Ascending aorta (tissue), 2 donors: ENCODE measurements around the gene TMEM190. TPM values are rescaled to one million over a fixed set of nuclear protein-coding genes. Genes with fewer than 3 reads are reported as not detected.
"Not testable (repeated sequence)": the region's sequence is repeated elsewhere in the genome, so short reads cannot be mapped to it uniquely, and the experiment has no call there.

ENCODE experiments used
- DNase-seq, 2 donors: peaks; one replicate each; pipeline ENCODE4 v3.0.0-alpha.2; 2019; ENCODE audit warnings: low spot score in 2 of 2
- H3K27ac ChIP-seq, 2 donors: fragments of 200-600 bp; sonication (generic); one replicate each; pipeline ENCODE4 v1.5.1; 2016 to 2017; ENCODE audit warnings: mild to moderate bottlenecking in 1 of 2
- H3K27me3 ChIP-seq: fragments of 200-600 bp; sonication (generic); one replicate; pipeline ENCODE4 v1.5.1; 2017
- H3K36me3 ChIP-seq, 2 donors: fragments of 200-600 bp; sonication (generic); one replicate each; pipeline ENCODE4 v1.5.1; 2016
- H3K4me1 ChIP-seq, 2 donors: fragments of 200-600 bp; sonication (generic); one replicate each; pipeline ENCODE4 v1.5.1; 2016 to 2017; ENCODE audit warnings: mild to moderate bottlenecking in 1 of 2
- H3K4me3 ChIP-seq, 2 donors: fragments of 200-600 bp; sonication (generic); one replicate each; pipeline ENCODE4 v1.5.1; 2016 to 2017; ENCODE audit warnings: mild to moderate bottlenecking in 1 of 2
- H3K9me3 ChIP-seq, 2 donors: fragments of 200-600 bp; sonication (generic); one replicate each; pipeline ENCODE4 v1.5.1; 2016
- intact Hi-C: fragments of 100-400 bp; cut with DNase I; formaldehyde crosslinking; loops from one replicate; pipeline ENCODE4 v1.15.1; 2023
- total RNA-seq: library from RNA; depleted of rRNA; stranded (reverse); fragments of >200 nt; gene quantifications from one replicate; pipeline ENCODE4 v1.1.0, GENCODE V29; 2016
- TF ChIP-seq, protein P1 (sequence below), 3 experiments: fragments of 200-600 bp in 2 of 3; fragments of 450-650 bp in 1 of 3; sonication (generic) in 2 of 3; IDR thresholded peaks; one replicate each; pipeline ENCODE4 v1.5.1; 2016 to 2019; ENCODE audit warnings: antibody characterized with exemption in 3 of 3, mild to moderate bottlenecking in 1 of 3, moderate library complexity in 1 of 3

TMEM190 gene
- not detected for total RNA-seq

DNA sequence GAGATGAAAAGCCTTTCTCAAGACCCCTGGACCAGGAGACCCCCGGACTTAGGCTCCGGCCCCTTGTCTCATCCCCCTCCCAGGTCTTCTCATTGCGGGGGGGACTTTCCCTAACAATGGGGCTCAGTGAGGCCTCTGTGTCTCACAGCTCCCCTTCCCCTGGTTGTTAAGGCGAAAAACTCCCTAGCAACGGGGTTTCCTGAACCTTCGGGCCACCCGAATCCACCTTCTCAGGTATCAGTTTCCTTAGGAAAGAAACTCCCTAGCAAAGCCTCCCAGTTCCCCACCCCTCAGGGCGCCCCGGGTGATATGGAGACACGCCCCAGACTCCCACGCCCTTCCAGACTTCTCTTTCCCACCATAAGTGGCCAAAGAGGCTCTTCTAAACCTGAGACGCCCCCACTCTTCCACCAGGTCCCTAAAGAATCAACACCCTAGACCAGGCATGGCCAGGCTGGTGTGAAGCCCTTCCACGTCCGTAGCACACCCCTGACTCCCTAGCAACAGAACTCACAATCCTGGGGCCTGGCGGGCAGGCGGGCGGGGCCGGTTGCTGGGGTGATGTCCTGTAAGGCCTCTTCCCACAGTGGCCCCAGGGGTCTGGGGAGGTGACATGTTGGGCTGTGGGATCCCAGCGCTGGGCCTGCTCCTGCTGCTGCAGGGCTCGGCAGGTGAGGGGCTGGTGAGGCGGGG is at the start of gene TMEM190:
Gene TMEM190 (plus strand): TSS at position 586 of the 693 bp plus-strand sequence. CDS start 28 bp downstream, at position 614.
- H3K9me3 ChIP-seq, result no peaks in the 10 kb centered on the region
- no peak for DNase-seq
- intact Hi-C loops, result no loop called here
- no peak within 1 kb of the TSS for H3K27ac ChIP-seq
- H3K36me3 ChIP-seq, result no peaks in the 10 kb centered on the region
- no peak within 1 kb of the TSS for H3K4me3 ChIP-seq
- no peaks in the 10 kb centered on the region for H3K4me1 ChIP-seq
- TF ChIP-seq, protein P1, sequence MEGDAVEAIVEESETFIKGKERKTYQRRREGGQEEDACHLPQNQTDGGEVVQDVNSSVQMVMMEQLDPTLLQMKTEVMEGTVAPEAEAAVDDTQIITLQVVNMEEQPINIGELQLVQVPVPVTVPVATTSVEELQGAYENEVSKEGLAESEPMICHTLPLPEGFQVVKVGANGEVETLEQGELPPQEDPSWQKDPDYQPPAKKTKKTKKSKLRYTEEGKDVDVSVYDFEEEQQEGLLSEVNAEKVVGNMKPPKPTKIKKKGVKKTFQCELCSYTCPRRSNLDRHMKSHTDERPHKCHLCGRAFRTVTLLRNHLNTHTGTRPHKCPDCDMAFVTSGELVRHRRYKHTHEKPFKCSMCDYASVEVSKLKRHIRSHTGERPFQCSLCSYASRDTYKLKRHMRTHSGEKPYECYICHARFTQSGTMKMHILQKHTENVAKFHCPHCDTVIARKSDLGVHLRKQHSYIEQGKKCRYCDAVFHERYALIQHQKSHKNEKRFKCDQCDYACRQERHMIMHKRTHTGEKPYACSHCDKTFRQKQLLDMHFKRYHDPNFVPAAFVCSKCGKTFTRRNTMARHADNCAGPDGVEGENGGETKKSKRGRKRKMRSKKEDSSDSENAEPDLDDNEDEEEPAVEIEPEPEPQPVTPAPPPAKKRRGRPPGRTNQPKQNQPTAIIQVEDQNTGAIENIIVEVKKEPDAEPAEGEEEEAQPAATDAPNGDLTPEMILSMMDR (IDR thresholded peaks at IDR 0.05), result no peak
- H3K27me3 ChIP-seq, result peaks cover 10% of the 10 kb centered on the region

DNA sequence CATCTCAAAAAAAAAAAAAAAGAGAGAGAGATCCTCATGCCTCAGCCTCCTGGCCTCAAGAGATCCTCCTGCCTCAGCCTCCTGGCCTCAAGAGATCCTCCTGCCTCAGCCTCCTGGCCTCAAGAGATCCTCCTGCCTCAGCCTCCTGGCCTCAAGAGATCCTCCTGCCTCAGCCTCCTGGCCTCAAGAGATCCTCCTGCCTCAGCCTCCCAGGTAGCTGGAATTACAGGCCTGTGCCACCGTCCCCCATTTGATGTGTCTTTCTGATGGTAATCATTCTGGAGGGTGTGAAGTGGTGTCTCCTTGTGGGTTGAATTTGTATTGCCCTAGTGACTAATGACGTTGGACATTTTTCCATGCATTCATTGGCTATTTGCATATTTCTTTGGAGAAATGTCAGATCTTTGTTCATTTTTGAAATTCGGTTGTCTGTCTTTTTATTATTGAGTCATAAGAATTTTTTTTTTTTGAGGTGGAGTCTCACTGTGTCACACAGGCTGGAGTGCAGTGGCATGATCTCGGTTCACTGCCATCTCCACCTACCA is 47.8 kb upstream of the TMEM190 start:
- H3K36me3 ChIP-seq, H3K9me3 ChIP-seq, H3K27me3 ChIP-seq, H3K27ac ChIP-seq, intact Hi-C loops, DNase-seq, H3K4me3 ChIP-seq, H3K4me1 ChIP-seq: not testable (repeated sequence)

DNA sequence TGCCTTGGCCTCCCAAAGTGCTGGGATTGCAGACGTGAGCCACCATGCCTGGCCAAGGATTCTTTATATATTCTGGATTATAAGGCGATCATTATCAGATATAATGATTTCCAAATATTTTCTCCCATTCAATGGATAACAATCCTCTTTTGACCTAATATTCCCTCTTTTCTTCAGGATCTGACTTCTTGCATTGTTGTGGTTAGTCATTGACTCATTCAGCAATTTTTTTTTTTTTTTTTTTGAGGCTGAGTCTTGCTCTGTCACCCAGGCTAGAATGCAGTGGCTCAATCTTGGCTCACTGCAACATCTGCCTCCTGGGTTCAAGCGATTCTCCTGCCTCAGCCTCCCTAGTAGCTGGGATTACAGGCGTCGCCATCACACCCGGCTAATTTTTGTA is 46.8 kb upstream of the TMEM190 start:
- H3K36me3 ChIP-seq, H3K27me3 ChIP-seq, H3K9me3 ChIP-seq, DNase-seq, H3K4me1 ChIP-seq, intact Hi-C loops, H3K4me3 ChIP-seq, H3K27ac ChIP-seq: not testable (repeated sequence)

DNA sequence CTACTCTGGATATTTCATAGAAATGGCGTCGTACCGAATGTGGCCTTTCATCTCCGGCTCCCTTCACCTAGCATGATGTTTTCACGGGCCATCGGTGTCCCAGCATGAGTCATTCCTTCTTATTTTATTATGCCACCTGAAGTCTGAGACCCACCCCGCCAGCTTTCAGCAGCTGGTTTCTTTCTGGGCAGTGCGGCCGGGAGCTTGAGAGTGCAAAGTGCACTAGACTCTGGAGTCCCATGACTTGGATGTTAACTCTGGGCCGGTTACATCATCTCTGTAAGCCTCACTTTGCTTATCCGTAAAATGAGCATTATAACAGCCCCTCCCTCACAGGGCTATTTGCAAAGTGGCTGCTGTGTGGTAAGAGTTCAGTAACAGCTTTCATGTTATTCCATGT is 42.8 kb upstream of the TMEM190 start:
- Histone ChIP-seq H3K27ac (no peak overlapping the region), H3K4me3 (no peak overlapping the region), H3K9me3 (no peaks in the 10 kb centered on the region), H3K27me3 (no peaks in the 10 kb centered on the region), H3K4me1 (no peaks in the 10 kb centered on the region), H3K36me3 (no peaks in the 10 kb centered on the region)
- TF ChIP-seq, protein P1 (IDR thresholded peaks at IDR 0.05), result no peak
- no peak for DNase-seq
- intact Hi-C loops, result no loop called here

DNA sequence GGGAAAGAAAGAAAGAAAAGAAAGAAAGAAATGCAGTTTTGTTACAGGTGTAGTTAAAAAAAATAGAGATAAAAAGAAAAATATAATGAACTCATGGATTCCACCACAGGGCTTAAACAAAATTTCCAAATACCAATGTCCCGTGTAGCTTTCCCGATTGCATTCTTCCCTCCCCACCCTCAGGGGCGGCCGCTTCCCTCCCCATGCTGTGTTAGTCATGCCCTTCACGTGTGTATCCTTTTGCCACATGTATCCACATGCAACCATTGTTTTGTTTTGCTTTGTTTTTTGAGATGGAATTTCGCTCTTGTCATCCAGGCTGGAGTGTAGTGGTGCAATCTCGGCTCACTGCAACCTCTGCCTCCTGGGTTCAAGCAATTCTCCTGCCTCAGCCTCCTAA is 40.5 kb upstream of the TMEM190 start:
- TF ChIP-seq, protein P1 (IDR thresholded peaks at IDR 0.05), result no peak
- intact Hi-C loops, result loop anchor here (5.0 kb wide), 1 partner anchor 141 kb away; the partner anchor contains the start of gene ZNF628
- Histone ChIP-seq H3K4me1 (peaks cover 5 to 11% of the 10 kb centered on the region in 2 donors), H3K27ac (no peak overlapping the region), H3K4me3 (no peak overlapping the region), H3K36me3 (no peaks in the 10 kb centered on the region), H3K27me3 (no peaks in the 10 kb centered on the region), H3K9me3 (no peaks in the 10 kb centered on the region)
- DNase-seq, result no peak

DNA sequence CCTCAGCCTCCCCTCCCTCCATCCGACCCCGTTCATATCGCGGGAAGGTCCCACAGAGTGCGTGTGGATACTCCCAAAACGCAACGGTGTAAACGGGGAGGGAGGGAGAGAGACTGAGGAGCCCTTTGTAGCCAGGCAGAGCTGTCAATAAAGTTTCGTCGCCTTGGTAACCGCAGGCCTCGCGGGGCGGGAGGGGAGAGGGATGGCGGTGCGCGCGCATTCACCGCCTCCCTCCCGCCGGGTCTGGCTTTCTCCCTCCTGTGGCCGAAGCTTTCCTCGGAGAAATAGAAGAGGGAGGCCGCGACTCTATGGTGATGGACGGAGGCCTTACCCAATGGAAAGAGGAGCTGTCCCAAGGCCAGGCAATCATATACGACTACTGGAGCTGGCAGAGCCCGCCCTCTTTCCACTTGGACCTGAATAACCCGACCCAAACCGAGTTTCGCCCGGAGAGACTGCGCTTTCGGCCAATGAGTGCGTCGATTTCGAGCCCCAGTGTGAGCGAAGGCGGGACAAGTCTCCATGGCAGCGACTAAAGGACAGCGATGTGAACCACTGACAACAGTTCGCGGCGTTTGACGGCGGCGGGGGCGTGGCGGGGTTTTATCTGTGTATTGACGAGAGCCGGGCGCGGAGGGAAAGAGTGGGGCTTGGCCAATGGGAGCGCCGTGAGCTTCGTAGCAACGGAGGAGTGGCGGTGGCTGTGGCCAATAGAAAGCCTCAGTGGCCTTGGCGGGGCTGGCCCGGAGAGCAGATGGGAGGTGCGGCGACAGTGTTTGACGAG is 37.3 kb upstream of the TMEM190 start, which contains the start of gene KMT5C:
Gene KMT5C (plus strand): TSS at position 772 of the 784 bp plus-strand sequence. CDS start 2,061 bp downstream, outside the sequence.
- Histone ChIP-seq H3K4me3 (peak within 1 kb of the TSS; percentile 82 to 84), H3K36me3 (peaks cover 12 to 13% of the 10 kb centered on the region in 2 donors), H3K27me3 (no peaks in the 10 kb centered on the region), H3K4me1 (peaks cover 5 to 17% of the 10 kb centered on the region in 2 donors), H3K9me3 (no peaks in the 10 kb centered on the region), H3K27ac (peak within 1 kb of the TSS; percentile 72 to 89)
- DNase-seq, result peak; percentile 100
- TF ChIP-seq, protein P1 (IDR thresholded peaks at IDR 0.05), result peak; percentile 33 to 50 (median 47)
- intact Hi-C loops, result loop anchor here (1.0 to 5.0 kb wide), 9 partner anchors 38 to 260 kb away; partner anchors contain the start of genes FIZ1, HSPBP1, PPP1R12C and PPP6R1
